ENCODE results near the gene RAET1G.

Gene RAET1G

GRCh38 chr6:149884617-149885016, 38.3 kb downstream of the RAET1G start:
- H3K4me2 ChIP-seq = no peak overlapping the region
- no peaks in the 10 kb centered on the region for H3K36me3 ChIP-seq (ENCODE audit: insufficient read depth)
- H3K9ac ChIP-seq = no peak overlapping the region
- H3K27me3 ChIP-seq (ENCODE audit: insufficient read depth, low read depth) = no peaks in the 10 kb centered on the region
- H3K4me1 ChIP-seq (ENCODE audit: low read depth, poor library complexity, severe bottlenecking) = no peaks in the 10 kb centered on the region
- no peaks in the 10 kb centered on the region for H3K79me2 ChIP-seq (ENCODE audit: insufficient read depth, low read depth)
- no peak overlapping the region for H2AFZ ChIP-seq (ENCODE audit: low read depth)
- H3K4me3 ChIP-seq (IDR thresholded peaks at IDR 0.05; ENCODE audit: insufficient read depth, low read depth, low read length) = no peak overlapping the region
- TF ChIP-seq CTCF (conservative IDR thresholded peaks at IDR 0.05; ENCODE audit: low read depth, low read length) = no peak
- no peaks in the 10 kb centered on the region for H4K20me1 ChIP-seq (ENCODE audit: insufficient read depth)
- no peak overlapping the region for H3K27ac ChIP-seq

GRCh38 chr6:149884215-149884614, 38.7 kb downstream of the RAET1G start:
- TF ChIP-seq CTCF (conservative IDR thresholded peaks at IDR 0.05; ENCODE audit: low read depth, low read length) = no peak
- Histone ChIP-seq H3K4me3 (IDR thresholded peaks at IDR 0.05; ENCODE audit: insufficient read depth, low read depth, low read length) (no peak overlapping the region), H3K4me1 (ENCODE audit: low read depth, poor library complexity, severe bottlenecking) (no peaks in the 10 kb centered on the region), H3K27ac (no peak overlapping the region), H3K9ac (no peak overlapping the region), H3K27me3 (ENCODE audit: insufficient read depth, low read depth) (no peaks in the 10 kb centered on the region), H2AFZ (ENCODE audit: low read depth) (no peak overlapping the region), H3K36me3 (ENCODE audit: insufficient read depth) (no peaks in the 10 kb centered on the region), H3K4me2 (no peak overlapping the region), H3K79me2 (ENCODE audit: insufficient read depth, low read depth) (no peaks in the 10 kb centered on the region), H4K20me1 (ENCODE audit: insufficient read depth) (no peaks in the 10 kb centered on the region)

GRCh38 chr6:149881860-149882259, 41.1 kb downstream of the RAET1G start:
- H3K4me3 ChIP-seq (IDR thresholded peaks at IDR 0.05; ENCODE audit: insufficient read depth, low read depth, low read length) = no peak overlapping the region
- H2AFZ ChIP-seq (ENCODE audit: low read depth) = no peak overlapping the region
- no peak for TF ChIP-seq CTCF (conservative IDR thresholded peaks at IDR 0.05; ENCODE audit: low read depth, low read length)
- H3K79me2 ChIP-seq (ENCODE audit: insufficient read depth, low read depth) = no peaks in the 10 kb centered on the region
- no peak overlapping the region for H3K27ac ChIP-seq
- no peaks in the 10 kb centered on the region for H3K4me1 ChIP-seq (ENCODE audit: low read depth, poor library complexity, severe bottlenecking)
- no peak overlapping the region for H3K9ac ChIP-seq
- no peaks in the 10 kb centered on the region for H4K20me1 ChIP-seq (ENCODE audit: insufficient read depth)
- no peaks in the 10 kb centered on the region for H3K36me3 ChIP-seq (ENCODE audit: insufficient read depth)
- no peak overlapping the region for H3K4me2 ChIP-seq
- H3K27me3 ChIP-seq (ENCODE audit: insufficient read depth, low read depth) = no peaks in the 10 kb centered on the region

- Histone ChIP-seq H3K9ac (no peak overlapping the region), H3K4me3 (IDR thresholded peaks at IDR 0.05; ENCODE audit: insufficient read depth, low read depth, low read length) (no peak overlapping the region), H3K27ac (no peak overlapping the region), H2AFZ (ENCODE audit: low read depth) (no peak overlapping the region), H3K4me2 (no peak overlapping the region), H3K4me1 (ENCODE audit: low read depth, poor library complexity, severe bottlenecking) (no peaks in the 10 kb centered on the region), H3K36me3 (ENCODE audit: insufficient read depth) (no peaks in the 10 kb centered on the region), H4K20me1 (ENCODE audit: insufficient read depth) (no peaks in the 10 kb centered on the region), H3K79me2 (ENCODE audit: insufficient read depth, low read depth) (no peaks in the 10 kb centered on the region), H3K27me3 (ENCODE audit: insufficient read depth, low read depth) (no peaks in the 10 kb centered on the region)
- no peak for TF ChIP-seq CTCF (conservative IDR thresholded peaks at IDR 0.05; ENCODE audit: low read depth, low read length)
Measured at GRCh38 chr6:149881066-149881766, 41.7 kb downstream of the RAET1G start.
